Measurements from ENCODE around the gene ACVR1B. TPM values are rescaled to one million over a fixed set of nuclear protein-coding genes. Genes with fewer than 3 reads are reported as not detected.

ACVR1B gene
- total and polyA plus RNA-seq, 9 of the 15 experiments (the other 6 are each of a cell fraction or from before 2014, with no cell fraction given), result 0.97 to 15.1 (median 6.8) TPM

DNA sequence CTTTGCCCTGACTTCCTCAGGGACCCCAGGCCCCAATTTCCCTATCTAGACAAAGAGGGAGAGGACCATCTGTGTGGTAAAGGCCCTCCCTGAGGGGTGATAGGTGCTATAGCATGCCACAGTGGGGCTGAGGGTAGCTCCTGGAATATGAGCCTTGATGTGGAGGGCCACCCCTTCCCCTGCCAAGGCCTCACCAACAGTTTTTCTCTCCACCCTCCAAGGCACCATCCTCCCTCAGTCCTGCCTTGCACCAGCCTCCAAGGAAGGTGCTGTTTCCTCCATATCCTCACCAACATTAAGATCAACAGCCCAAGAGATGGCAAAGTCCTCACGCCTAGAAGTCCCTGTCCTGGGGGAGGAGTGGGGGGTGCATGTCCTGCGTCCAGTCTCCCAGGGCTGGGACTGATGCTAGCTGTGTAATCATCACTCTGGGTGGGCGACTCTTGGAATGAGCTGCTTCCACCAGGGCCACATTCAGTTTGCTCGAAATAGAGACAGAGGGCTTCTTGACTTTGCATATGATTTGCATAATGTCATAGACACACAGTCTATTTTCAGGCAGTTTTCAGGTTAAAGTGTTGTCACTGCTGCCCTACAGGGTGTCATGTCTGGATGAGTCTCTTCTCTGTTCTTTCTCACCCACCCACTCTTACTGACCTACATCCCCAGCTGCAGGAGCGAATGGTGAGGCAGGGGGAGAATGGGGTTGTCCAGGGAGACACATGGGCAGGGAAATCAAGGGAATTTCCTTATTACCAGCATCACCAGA is 26.8 kb upstream of the ACVR1B start (continued):
- TF ChIP-seq, protein P1, sequence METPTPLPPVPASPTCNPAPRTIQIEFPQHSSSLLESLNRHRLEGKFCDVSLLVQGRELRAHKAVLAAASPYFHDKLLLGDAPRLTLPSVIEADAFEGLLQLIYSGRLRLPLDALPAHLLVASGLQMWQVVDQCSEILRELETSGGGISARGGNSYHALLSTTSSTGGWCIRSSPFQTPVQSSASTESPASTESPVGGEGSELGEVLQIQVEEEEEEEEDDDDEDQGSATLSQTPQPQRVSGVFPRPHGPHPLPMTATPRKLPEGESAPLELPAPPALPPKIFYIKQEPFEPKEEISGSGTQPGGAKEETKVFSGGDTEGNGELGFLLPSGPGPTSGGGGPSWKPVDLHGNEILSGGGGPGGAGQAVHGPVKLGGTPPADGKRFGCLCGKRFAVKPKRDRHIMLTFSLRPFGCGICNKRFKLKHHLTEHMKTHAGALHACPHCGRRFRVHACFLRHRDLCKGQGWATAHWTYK (CRISPR knock-in tag; IDR thresholded peaks at IDR 0.05), result no peak

DNA sequence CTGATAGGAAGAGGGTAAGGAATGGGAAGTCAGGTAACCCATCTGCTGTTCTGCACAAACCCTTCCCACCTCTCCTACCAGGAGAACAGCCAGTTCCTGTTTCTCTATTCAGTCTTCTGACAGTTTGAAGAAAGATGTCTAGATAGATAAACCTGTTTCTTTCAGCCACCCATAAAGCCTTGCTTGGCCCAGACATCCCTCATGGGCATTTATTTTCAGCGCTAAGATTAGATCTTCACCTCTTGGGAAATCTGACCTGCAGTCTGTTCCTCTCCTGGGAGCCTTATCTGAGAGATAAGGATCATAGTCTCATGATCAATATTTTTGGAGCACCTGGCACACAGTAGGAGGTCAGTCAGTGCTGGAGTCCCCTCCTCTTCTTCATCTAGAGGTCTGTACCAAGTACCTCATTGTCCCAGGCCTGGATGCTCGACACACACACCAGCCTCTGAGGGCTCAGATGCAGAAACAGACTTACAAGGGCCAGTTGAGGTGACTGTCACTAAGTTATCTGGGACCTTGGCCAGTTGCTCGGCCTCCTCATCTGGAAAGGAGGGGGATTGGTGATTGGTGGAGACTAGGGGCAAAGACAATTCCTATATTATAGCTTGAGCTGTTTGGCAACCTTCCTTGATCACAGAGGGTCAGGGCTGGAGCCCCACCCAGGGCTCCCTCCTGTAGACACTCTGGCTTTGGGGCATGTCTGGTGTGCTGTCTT is 26.0 kb upstream of the ACVR1B start:
- FAIRE-seq (no peak), ATAC-seq (peak; percentile 47), DNase-seq (ENCODE audit: extremely low read depth in 1 of 4, low spot score in 3 of 4) (peak in 1 of 4 experiments; percentile 50)
- POLR2A ChIA-PET, result interaction anchor here (0.8 to 1.4 kb wide), 5 partner anchors 9 to 540 kb away, joined by 3 to 6 read pairs (median 5); no protein-coding TSS in a partner anchor
- no peaks in the 10 kb centered on the region for H3K36me3 ChIP-seq (ENCODE audit: control insufficient read depth, insufficient read depth, low read length)
- peak overlapping the region; percentile 88 for H2AFZ ChIP-seq (ENCODE audit: low read depth, low read length)
- CTCF ChIA-PET (ENCODE audit: low intra/inter-chr PET ratio), result interaction anchor here (0.5 to 2.6 kb wide), 2 partner anchors 55 to 58 kb away, joined by 3 to 12 read pairs; no protein-coding TSS in a partner anchor
- intact Hi-C loops (cut with micrococcal nuclease) (loop anchor here (1.0 kb wide), 1 partner anchor 55 kb away; no protein-coding TSS in a partner anchor), in situ Hi-C loops (cut with MboI) (no loop called here)
- WGBS (ENCODE audit: insufficient coverage, low coverage, missing lambda C conversion rate), result 13% methylated on average over 3 of the region's 3 CpGs
- H3K4me1 ChIP-seq (replicated peaks in 1 of 2; ENCODE audit: control insufficient read depth in 2 of 2, insufficient read depth in 2 of 2, low read length in 2 of 2), result peaks cover 34% of the 10 kb centered on the region in 2 experiments
- H4K20me1 ChIP-seq (replicated peaks; ENCODE audit: control insufficient read depth, insufficient read depth, low read length), result peaks cover 2% of the 10 kb centered on the region; the same call in 1 of the 2 replicates
- no peaks in the 10 kb centered on the region for H3K9me1 ChIP-seq (ENCODE audit: control insufficient read depth, insufficient read depth, low read length)
- peak overlapping the region; percentile 38 to 66; a peak in 3 of 4 replicates for H3K9ac ChIP-seq (ENCODE audit: insufficient read depth in 1 of 2, low read depth in 2 of 2, low read length in 2 of 2)
- no peaks in the 10 kb centered on the region; the same call in 1 of the 2 replicates for H3K9me3 ChIP-seq (replicated peaks; ENCODE audit: control insufficient read depth, insufficient read depth, low read depth, low read length)
- H3K27ac ChIP-seq (ENCODE audit: extremely low read depth, low read depth, low read length), result peak overlapping the region; percentile 92
- no peaks in the 10 kb centered on the region for H3K79me2 ChIP-seq (ENCODE audit: control insufficient read depth, insufficient read depth, low read length)
- H3K4me3 ChIP-seq, result no peak overlapping the region
- BruUV-seq (replicated peaks), result no TSS peak
- H3K4me2 ChIP-seq (ENCODE audit: insufficient read depth, low read length), result peak overlapping the region; percentile 61
- H3K27me3 ChIP-seq (ENCODE audit: control insufficient read depth in 2 of 2, insufficient read depth in 2 of 2, low read length in 2 of 2), result no peaks in the 10 kb centered on the region
- TF ChIP-seq KDM1A (IDR thresholded peaks at IDR 0.05) (peak in 1 of 2 experiments; percentile 23; a peak in 2 of 4 replicates), ZNF197 (CRISPR knock-in tag; IDR thresholded peaks at IDR 0.05; ENCODE audit: low read depth) (peak; percentile 77), MBD2 (IDR thresholded peaks at IDR 0.05; ENCODE audit: borderline replicate concordance, low read depth) (peak; percentile 5; the same call in 1 of the 2 replicates), ZEB2 (IDR thresholded peaks at IDR 0.05) (0 out of 2 replicates have a peak, but pooled peaks have one; percentile 55), MTA1 (IDR thresholded peaks at IDR 0.05; ENCODE audit: borderline replicate concordance) (0 out of 2 replicates have a peak, but pooled peaks have one; percentile 13), FOXA1 (IDR thresholded peaks at IDR 0.05; ENCODE audit: borderline replicate concordance) (no peak), TEAD2 (tag; IDR thresholded peaks at IDR 0.05) (no peak), CREM (IDR thresholded peaks at IDR 0.05; ENCODE audit: low read depth) (no peak), ZNF146 (CRISPR knock-in tag; IDR thresholded peaks at IDR 0.05; ENCODE audit: unreplicated experiment) (no peak), SPI1 (IDR thresholded peaks at IDR 0.05; ENCODE audit: borderline replicate concordance, low read depth, low read length) (peak; percentile 93), SIN3A (IDR thresholded peaks at IDR 0.05; ENCODE audit: borderline replicate concordance in 2 of 2, control insufficient read depth in 1 of 2, low read depth in 2 of 2, low read length in 2 of 2) (0 out of 4 replicates have a peak, but pooled peaks of 1 of the 2 experiments have one; percentile 55), GATAD2A (IDR thresholded peaks at IDR 0.05) (0 out of 2 replicates have a peak, but pooled peaks have one; percentile 50), ZNF583 (CRISPR knock-in tag; IDR thresholded peaks at IDR 0.05) (no peak), GATA2 (CRISPR knock-in tag; IDR thresholded peaks at IDR 0.05) (peak; percentile 52), HMGN3 (IDR thresholded peaks at IDR 0.05; ENCODE audit: borderline replicate concordance, extremely low read depth, insufficient read length, low read depth, low read length) (no peak), ARID1B (IDR thresholded peaks at IDR 0.05) (peak; percentile 5; the same call in 1 of the 2 replicates)
- TF ChIP-seq, protein P2, sequence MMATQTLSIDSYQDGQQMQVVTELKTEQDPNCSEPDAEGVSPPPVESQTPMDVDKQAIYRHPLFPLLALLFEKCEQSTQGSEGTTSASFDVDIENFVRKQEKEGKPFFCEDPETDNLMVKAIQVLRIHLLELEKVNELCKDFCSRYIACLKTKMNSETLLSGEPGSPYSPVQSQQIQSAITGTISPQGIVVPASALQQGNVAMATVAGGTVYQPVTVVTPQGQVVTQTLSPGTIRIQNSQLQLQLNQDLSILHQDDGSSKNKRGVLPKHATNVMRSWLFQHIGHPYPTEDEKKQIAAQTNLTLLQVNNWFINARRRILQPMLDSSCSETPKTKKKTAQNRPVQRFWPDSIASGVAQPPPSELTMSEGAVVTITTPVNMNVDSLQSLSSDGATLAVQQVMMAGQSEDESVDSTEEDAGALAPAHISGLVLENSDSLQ (IDR thresholded peaks at IDR 0.05), result 0 out of 2 replicates have a peak, but pooled peaks have one; percentile 4
